WTC11 (cell line): ENCODE measurements around the gene SLC4A9. TPM values are rescaled to one million over a fixed set of nuclear protein-coding genes. Genes with fewer than 3 reads are reported as not detected.
A peak's percentile ranks its signal among the peaks of the same experiment; 100 is the strongest.

Source experiments
- ATAC-seq: fragments of 200-7000 bp; cut with Tn5 transposase; 2 replicates; pipeline ENCODE4 v1.10.0; 2021; ENCODE audit warnings: mild to moderate bottlenecking, moderate library complexity
- CTCF ChIA-PET: fragments of 300-600 bp; sonication (Branson Sonifier 250); formaldehyde crosslinking; loops from one replicate; lab custom pipeline; 2021; ENCODE audit warnings: antibody characterized with exemption; lab: Charles Lee
- POLR2A ChIA-PET: fragments of 350-600 bp; sonication (Branson Sonifier 250); formaldehyde crosslinking; loops from one replicate; lab custom pipeline; 2021; ENCODE audit warnings: antibody characterized with exemption; lab: Charles Lee
- DNase-seq: peaks from one replicate; pipeline ENCODE4 v3.0.0; 2021; ENCODE audit warnings: low spot score
- H3K27ac Mint-ChIP-seq: 2 replicates; pipeline ENCODE4 v1.8.0; 2021; ENCODE audit warnings: mixed read lengths
- H3K27me3 Mint-ChIP-seq: 2 replicates; pipeline ENCODE4 v1.8.0; 2021; ENCODE audit warnings: low read depth, mild to moderate bottlenecking, moderate library complexity, mixed read lengths
- H3K36me3 Mint-ChIP-seq: 2 replicates; pipeline ENCODE4 v1.8.0; 2021; ENCODE audit warnings: mixed read lengths
- H3K4me1 Mint-ChIP-seq: 2 replicates; pipeline ENCODE4 v1.8.0; 2022; ENCODE audit warnings: mixed read lengths
- H3K4me3 Mint-ChIP-seq: 2 replicates; pipeline ENCODE4 v1.8.0; 2021; ENCODE audit warnings: mild to moderate bottlenecking, moderate library complexity, mixed read lengths
- H3K9me3 Mint-ChIP-seq: 2 replicates; pipeline ENCODE4 v1.8.0; 2021; ENCODE audit warnings: mixed read lengths
- ATF1 ChIP-seq: sonication (generic); formaldehyde crosslinking; IDR thresholded peaks from 2 replicates; pipeline ENCODE4 v1.8.1; 2023; ENCODE audit warnings: mild to moderate bottlenecking, moderate library complexity, missing genetic modification reagents
- CDX4 ChIP-seq: fragments of 250-450 bp; sonication (Bioruptor Pico); IDR thresholded peaks from 2 replicates; pipeline ENCODE4 v1.9.0; 2021; ENCODE audit warnings: moderate library complexity, mild to moderate bottlenecking, inconsistent platforms, borderline replicate concordance
- FOXJ3 ChIP-seq: sonication (generic); formaldehyde crosslinking; IDR thresholded peaks from 2 replicates; pipeline ENCODE4 v1.9.0; 2021; ENCODE audit warnings: missing genetic modification reagents, mild to moderate bottlenecking, borderline replicate concordance
- MYBL2 ChIP-seq: sonication (generic); formaldehyde crosslinking; IDR thresholded peaks from 2 replicates; pipeline ENCODE4 v1.8.1; 2023; ENCODE audit warnings: mild to moderate bottlenecking, moderate library complexity, missing genetic modification reagents
- NFYB ChIP-seq: sonication (generic); formaldehyde crosslinking; conservative IDR thresholded peaks from 2 replicates; pipeline ENCODE4 v1.8.0; 2022; ENCODE audit warnings: low read depth, missing genetic modification reagents
- OVOL2 ChIP-seq: fragments of 250-450 bp; sonication (Bioruptor Pico); IDR thresholded peaks from 2 replicates; pipeline ENCODE4 v1.9.0; 2021; ENCODE audit warnings: mild to moderate bottlenecking, borderline replicate concordance
- PREB ChIP-seq: sonication (generic); formaldehyde crosslinking; IDR thresholded peaks from 2 replicates; pipeline ENCODE4 v1.8.1; 2022; ENCODE audit warnings: mild to moderate bottlenecking, missing genetic modification reagents, moderate library complexity, borderline replicate concordance
- SOX15 ChIP-seq: fragments of 250-450 bp; sonication (Bioruptor Pico); IDR thresholded peaks from 2 replicates; pipeline ENCODE4 v1.9.0; 2021; ENCODE audit warnings: mild to moderate bottlenecking
- TEAD1 ChIP-seq: sonication (generic); formaldehyde crosslinking; IDR thresholded peaks from 2 replicates; pipeline ENCODE4 v1.8.0; 2022; ENCODE audit warnings: mild to moderate bottlenecking, missing genetic modification reagents
- USF1 ChIP-seq: sonication (generic); formaldehyde crosslinking; IDR thresholded peaks from 2 replicates; pipeline ENCODE4 v1.8.0; 2022; ENCODE audit warnings: mild to moderate bottlenecking, missing genetic modification reagents
- ZBTB43 ChIP-seq: sonication (generic); formaldehyde crosslinking; IDR thresholded peaks from 2 replicates; pipeline ENCODE4 v1.8.1; 2023; ENCODE audit warnings: mild to moderate bottlenecking, missing genetic modification reagents
- total RNA-seq: library from RNA; stranded (reverse); gene quantifications from 3 replicates; pipeline ENCODE4 v1.2.3, GENCODE V29; 2021
- TF ChIP-seq, protein P1 (sequence below): sonication (generic); formaldehyde crosslinking; IDR thresholded peaks from 2 replicates; pipeline ENCODE4 v1.8.1; 2022; ENCODE audit warnings: low read depth, mild to moderate bottlenecking, moderate library complexity, missing genetic modification reagents, borderline replicate concordance
- TF ChIP-seq, protein P2 (sequence below): fragments of 250-450 bp; sonication (Bioruptor Pico); IDR thresholded peaks from 2 replicates; pipeline ENCODE4 v1.8.0; 2021; ENCODE audit warnings: mild to moderate bottlenecking
- TF ChIP-seq, protein P3 (sequence below): sonication (generic); formaldehyde crosslinking; conservative IDR thresholded peaks from 2 replicates; pipeline ENCODE4 v1.8.1; 2023; ENCODE audit warnings: mild to moderate bottlenecking, low read depth, missing genetic modification reagents, moderate library complexity
- TF ChIP-seq, protein P4 (sequence below): sonication (generic); formaldehyde crosslinking; IDR thresholded peaks from 2 replicates; pipeline ENCODE4 v1.8.1; 2023; ENCODE audit warnings: mild to moderate bottlenecking, missing genetic modification reagents, moderate library complexity
- TF ChIP-seq, protein P5 (sequence below): sonication (generic); formaldehyde crosslinking; conservative IDR thresholded peaks from 2 replicates; pipeline ENCODE4 v1.8.1; 2022; ENCODE audit warnings: mild to moderate bottlenecking, missing genetic modification reagents

SLC4A9 gene
- total RNA-seq, 1 experiment from 2014 or later = 0.37 TPM

DNA sequence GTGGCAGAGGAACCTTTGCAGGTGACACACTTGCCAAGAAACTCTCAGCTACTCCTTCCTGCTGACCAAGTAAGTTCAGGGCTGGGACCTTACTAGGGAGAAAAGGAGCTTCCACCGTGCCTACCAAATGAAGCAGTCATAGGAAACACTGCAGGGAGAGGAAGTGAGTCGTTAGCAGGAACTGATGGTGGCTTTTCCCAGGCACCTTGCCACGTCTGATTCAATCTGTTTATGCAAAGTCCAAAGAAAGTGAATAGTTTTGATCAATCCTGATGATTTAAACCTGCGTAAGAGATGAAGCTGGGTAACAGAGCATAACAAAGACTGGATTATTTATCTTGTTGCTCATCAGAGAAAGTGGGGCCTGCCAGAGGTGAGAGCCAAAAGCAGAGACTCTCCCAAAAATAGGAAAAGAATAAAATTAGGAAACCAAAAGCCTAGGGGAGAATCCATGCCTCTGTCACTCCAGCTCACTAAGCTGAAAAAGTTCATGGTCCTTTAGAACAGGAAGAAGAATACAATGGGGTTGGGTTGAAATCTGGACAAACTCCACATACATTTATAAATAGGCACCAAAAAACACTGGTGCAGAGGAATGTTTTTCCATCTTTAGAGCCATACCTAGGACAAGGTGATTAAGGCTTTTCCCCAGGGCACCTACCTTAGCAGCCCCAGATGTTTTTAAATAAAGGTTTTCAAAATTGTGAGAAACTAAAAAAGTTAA lies 47.8 kb upstream of the SLC4A9 start:
- H3K27ac Mint-ChIP-seq = peak overlapping the region; percentile 59
- TF ChIP-seq MYBL2 (CRISPR knock-in tag) = no peak
- TF ChIP-seq FOXJ3 = no peak
- no peak for TF ChIP-seq NFYB (CRISPR knock-in tag)
- TF ChIP-seq ZBTB43 (CRISPR knock-in tag) = no peak
- no peak for TF ChIP-seq OVOL2
- no peak for TF ChIP-seq PREB
- TF ChIP-seq, protein P1, sequence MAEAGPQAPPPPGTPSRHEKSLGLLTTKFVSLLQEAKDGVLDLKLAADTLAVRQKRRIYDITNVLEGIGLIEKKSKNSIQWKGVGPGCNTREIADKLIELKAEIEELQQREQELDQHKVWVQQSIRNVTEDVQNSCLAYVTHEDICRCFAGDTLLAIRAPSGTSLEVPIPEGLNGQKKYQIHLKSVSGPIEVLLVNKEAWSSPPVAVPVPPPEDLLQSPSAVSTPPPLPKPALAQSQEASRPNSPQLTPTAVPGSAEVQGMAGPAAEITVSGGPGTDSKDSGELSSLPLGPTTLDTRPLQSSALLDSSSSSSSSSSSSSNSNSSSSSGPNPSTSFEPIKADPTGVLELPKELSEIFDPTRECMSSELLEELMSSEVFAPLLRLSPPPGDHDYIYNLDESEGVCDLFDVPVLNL (CRISPR knock-in tag) = no peak
- TF ChIP-seq TEAD1 = no peak
- TF ChIP-seq, protein P2, sequence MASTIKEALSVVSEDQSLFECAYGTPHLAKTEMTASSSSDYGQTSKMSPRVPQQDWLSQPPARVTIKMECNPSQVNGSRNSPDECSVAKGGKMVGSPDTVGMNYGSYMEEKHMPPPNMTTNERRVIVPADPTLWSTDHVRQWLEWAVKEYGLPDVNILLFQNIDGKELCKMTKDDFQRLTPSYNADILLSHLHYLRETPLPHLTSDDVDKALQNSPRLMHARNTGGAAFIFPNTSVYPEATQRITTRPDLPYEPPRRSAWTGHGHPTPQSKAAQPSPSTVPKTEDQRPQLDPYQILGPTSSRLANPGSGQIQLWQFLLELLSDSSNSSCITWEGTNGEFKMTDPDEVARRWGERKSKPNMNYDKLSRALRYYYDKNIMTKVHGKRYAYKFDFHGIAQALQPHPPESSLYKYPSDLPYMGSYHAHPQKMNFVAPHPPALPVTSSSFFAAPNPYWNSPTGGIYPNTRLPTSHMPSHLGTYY (CRISPR knock-in tag) = no peak
- no peak for TF ChIP-seq SOX15 (CRISPR knock-in tag)
- TF ChIP-seq, protein P3, sequence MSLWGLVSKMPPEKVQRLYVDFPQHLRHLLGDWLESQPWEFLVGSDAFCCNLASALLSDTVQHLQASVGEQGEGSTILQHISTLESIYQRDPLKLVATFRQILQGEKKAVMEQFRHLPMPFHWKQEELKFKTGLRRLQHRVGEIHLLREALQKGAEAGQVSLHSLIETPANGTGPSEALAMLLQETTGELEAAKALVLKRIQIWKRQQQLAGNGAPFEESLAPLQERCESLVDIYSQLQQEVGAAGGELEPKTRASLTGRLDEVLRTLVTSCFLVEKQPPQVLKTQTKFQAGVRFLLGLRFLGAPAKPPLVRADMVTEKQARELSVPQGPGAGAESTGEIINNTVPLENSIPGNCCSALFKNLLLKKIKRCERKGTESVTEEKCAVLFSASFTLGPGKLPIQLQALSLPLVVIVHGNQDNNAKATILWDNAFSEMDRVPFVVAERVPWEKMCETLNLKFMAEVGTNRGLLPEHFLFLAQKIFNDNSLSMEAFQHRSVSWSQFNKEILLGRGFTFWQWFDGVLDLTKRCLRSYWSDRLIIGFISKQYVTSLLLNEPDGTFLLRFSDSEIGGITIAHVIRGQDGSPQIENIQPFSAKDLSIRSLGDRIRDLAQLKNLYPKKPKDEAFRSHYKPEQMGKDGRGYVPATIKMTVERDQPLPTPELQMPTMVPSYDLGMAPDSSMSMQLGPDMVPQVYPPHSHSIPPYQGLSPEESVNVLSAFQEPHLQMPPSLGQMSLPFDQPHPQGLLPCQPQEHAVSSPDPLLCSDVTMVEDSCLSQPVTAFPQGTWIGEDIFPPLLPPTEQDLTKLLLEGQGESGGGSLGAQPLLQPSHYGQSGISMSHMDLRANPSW (CRISPR knock-in tag) = no peak
- no peak for TF ChIP-seq ATF1 (CRISPR knock-in tag)
- TF ChIP-seq, protein P4, sequence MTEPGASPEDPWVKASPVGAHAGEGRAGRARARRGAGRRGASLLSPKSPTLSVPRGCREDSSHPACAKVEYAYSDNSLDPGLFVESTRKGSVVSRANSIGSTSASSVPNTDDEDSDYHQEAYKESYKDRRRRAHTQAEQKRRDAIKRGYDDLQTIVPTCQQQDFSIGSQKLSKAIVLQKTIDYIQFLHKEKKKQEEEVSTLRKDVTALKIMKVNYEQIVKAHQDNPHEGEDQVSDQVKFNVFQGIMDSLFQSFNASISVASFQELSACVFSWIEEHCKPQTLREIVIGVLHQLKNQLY (CRISPR knock-in tag) = no peak
- TF ChIP-seq CDX4 (CRISPR knock-in tag) = no peak
- no peak for TF ChIP-seq USF1 (CRISPR knock-in tag)
- TF ChIP-seq, protein P5, sequence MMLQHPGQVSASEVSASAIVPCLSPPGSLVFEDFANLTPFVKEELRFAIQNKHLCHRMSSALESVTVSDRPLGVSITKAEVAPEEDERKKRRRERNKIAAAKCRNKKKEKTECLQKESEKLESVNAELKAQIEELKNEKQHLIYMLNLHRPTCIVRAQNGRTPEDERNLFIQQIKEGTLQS = no peak
- no peak overlapping the region for H3K4me3 Mint-ChIP-seq
- ATAC-seq = peak; percentile 94
- no peaks in the 10 kb centered on the region for H3K36me3 Mint-ChIP-seq
- ChIA-PET POLR2A (no interaction called here), CTCF (interaction anchor here (0.6 to 2.6 kb wide), 6 partner anchors 16 to 72 kb away, joined by 3 to 23 read pairs (median 4); partner anchors contain the start of gene HBEGF)
- H3K27me3 Mint-ChIP-seq = no peaks in the 10 kb centered on the region
- no peak for DNase-seq
- peaks cover 14% of the 10 kb centered on the region for H3K4me1 Mint-ChIP-seq
- H3K9me3 Mint-ChIP-seq = no peaks in the 10 kb centered on the region
